Airway epithelial cell (primary cell): ENCODE results near the gene GSX1. TPM values are rescaled to one million over a fixed set of nuclear protein-coding genes. Genes with fewer than 3 reads are reported as not detected.

ENCODE experiments used
- total RNA-seq: library from RNA; depleted of rRNA; stranded (reverse); fragments of >200 nt; gene quantifications from 2 replicates; pipeline ENCODE4 v1.2.3, GENCODE V29; 2015

The GSX1 gene
- total RNA-seq: not detected in 2 replicates

GRCh38 chr13:27792393-27793218 lies at the start of gene GSX1:
TSS of gene GSX1 (plus strand) at chr13:27792483. CDS start at chr13:27792691, 208 bp downstream.

Other genes with a start within 250 kb of the GSX1 start
- 10.0 and 15.2 TPM in 2 replicates for gene LNX2, start 172.0 kb upstream of the GSX1 start, total RNA-seq
- gene POLR1D, start 170.6 kb upstream of the GSX1 start, total RNA-seq: 209 and 217 TPM in 2 replicates
- gene PDX1, start 127.5 kb downstream of the GSX1 start, total RNA-seq: not detected in 2 replicates
- gene CDX2, start 176.8 kb downstream of the GSX1 start, total RNA-seq: not detected in 2 replicates
- gene URAD, start 196.2 kb downstream of the GSX1 start, total RNA-seq: not detected in 2 replicates